PC-9 (cell line): ENCODE measurements around the gene OR6J1. TPM values are rescaled to one million over a fixed set of nuclear protein-coding genes. Genes with fewer than 3 reads are reported as not detected.
A peak's percentile ranks its signal among the peaks of the same experiment; 100 is the strongest.

Experiments used
- BruUV-seq: library from RNA; stranded (reverse); fragments of 400-500 nt; replicated peaks from 2 replicates; lab custom pipeline; 2021; lab: Mats Ljungman, UMichigan
- CTCF ChIA-PET: fragments of 300-600 bp; sonication (Branson Sonifier 250); formaldehyde crosslinking; loops from one replicate; lab custom pipeline; 2022; ENCODE audit warnings: antibody characterized with exemption; lab: Charles Lee
- POLR2A ChIA-PET: fragments of 300-600 bp; sonication (Branson Sonifier 250); formaldehyde crosslinking; loops from one replicate; lab custom pipeline; 2022; ENCODE audit warnings: antibody characterized with exemption; ENCODE audit not compliant: unreplicated experiment; lab: Charles Lee
- DNase-seq, 2 experiments: peaks; one replicate each; pipeline versions ENCODE4 v3.0.0 to v3.0.0-alpha.2; 2015 to 2022; ENCODE audit warnings: mixed read lengths in 1 of 2
- H2AFZ ChIP-seq: fragments of 200-600 bp; sonication (generic); 2 replicates; pipeline ENCODE4 v1.8.1; 2017; ENCODE audit warnings: antibody characterized with exemption
- H3F3A ChIP-seq: fragments of 200-600 bp; sonication (generic); 2 replicates; pipeline ENCODE4 v1.8.1; 2017; ENCODE audit warnings: antibody characterized with exemption, mild to moderate bottlenecking, low read depth; ENCODE audit not compliant: insufficient read depth
- H3K27ac ChIP-seq: fragments of 200-600 bp; sonication (generic); 2 replicates; pipeline ENCODE4 v1.6.1; 2016; ENCODE audit warnings: mixed run types
- H3K27me3 ChIP-seq: fragments of 200-600 bp; sonication (generic); 2 replicates; pipeline ENCODE4 v1.6.1; 2016; ENCODE audit warnings: low read depth, mixed run types; ENCODE audit not compliant: insufficient read depth
- H3K36me3 ChIP-seq: fragments of 200-600 bp; sonication (generic); 2 replicates; pipeline ENCODE4 v1.6.1; 2016; ENCODE audit warnings: low read depth, mixed run types
- H3K4me1 ChIP-seq: fragments of 200-600 bp; sonication (generic); replicated peaks from 2 replicates; pipeline ENCODE4 v1.6.1; 2016; ENCODE audit warnings: mixed run types; ENCODE audit not compliant: insufficient read depth
- H3K4me2 ChIP-seq: fragments of 200-600 bp; sonication (generic); 2 replicates; pipeline ENCODE4 v1.6.1; 2017; ENCODE audit warnings: mixed run types
- H3K4me3 ChIP-seq: fragments of 200-600 bp; sonication (generic); 2 replicates; pipeline ENCODE4 v1.6.1; 2016; ENCODE audit warnings: mixed run types
- H3K79me2 ChIP-seq: fragments of 200-600 bp; sonication (generic); 2 replicates; pipeline ENCODE4 v1.6.1; 2017; ENCODE audit warnings: low read depth, mixed run types
- H3K9me2 ChIP-seq: fragments of 200-600 bp; sonication (generic); 2 replicates; pipeline ENCODE4 v1.8.1; 2017; ENCODE audit warnings: mild to moderate bottlenecking; ENCODE audit not compliant: insufficient read depth
- H3K9me3 ChIP-seq: fragments of 200-600 bp; sonication (generic); 2 replicates; pipeline ENCODE4 v1.8.1; 2016; ENCODE audit warnings: low read depth; ENCODE audit not compliant: insufficient read depth
- H4K20me1 ChIP-seq: fragments of 200-600 bp; sonication (generic); 2 replicates; pipeline ENCODE4 v1.8.1; 2017; ENCODE audit not compliant: insufficient read depth
- CTCF ChIP-seq: fragments of 200-600 bp; sonication (generic); conservative IDR thresholded peaks from 2 replicates; pipeline ENCODE4 v1.6.1; 2017; ENCODE audit warnings: mixed run types, antibody characterized with exemption, mild to moderate bottlenecking, moderate library complexity
- EZH2 ChIP-seq: fragments of 200-600 bp; sonication (generic); IDR thresholded peaks from 2 replicates; pipeline ENCODE4 v1.8.0; 2017; ENCODE audit warnings: antibody characterized with exemption, low read depth
- intact Hi-C: fragments of 100-400 bp; cut with micrococcal nuclease; formaldehyde crosslinking; loops from one replicate; pipeline ENCODE4 v1.10.0; 2022; ENCODE audit not compliant: unreplicated experiment
- total RNA-seq: library from RNA; stranded (reverse); gene quantifications from 2 replicates; pipeline ENCODE4 v1.2.3, GENCODE V29; 2021

Gene OR6J1
- total RNA-seq, 1 experiment from 2014 or later, result 0.11 TPM

GRCh38 chr14:22600027-22600426 lies 44.1 kb downstream of the OR6J1 start:
- Histone ChIP-seq H3K4me1 (peaks cover 65% of the 10 kb centered on the region), H3K9me2 (no peaks in the 10 kb centered on the region), H3K79me2 (peaks cover 47% of the 10 kb centered on the region), H4K20me1 (no peaks in the 10 kb centered on the region), H3K4me3 (peak overlapping the region; percentile 93), H3K27me3 (no peaks in the 10 kb centered on the region), H3K36me3 (peaks cover 42% of the 10 kb centered on the region), H2AFZ (no peak overlapping the region), H3K9me3 (no peaks in the 10 kb centered on the region), H3K27ac (peak overlapping the region; percentile 93), H3K4me2 (peak overlapping the region; percentile 100), H3F3A (peaks cover 43% of the 10 kb centered on the region)
- no peak for TF ChIP-seq CTCF
- TF ChIP-seq EZH2, result no peak
- BruUV-seq, result no TSS peak
- intact Hi-C loops, result no loop called here
- CTCF ChIA-PET, result no interaction called here
- POLR2A ChIA-PET, result no interaction called here
- DNase-seq, result no peak

GRCh38 chr14:22599349-22599748 lies 44.8 kb downstream of the OR6J1 start:
- Histone ChIP-seq H3K9me3 (no peaks in the 10 kb centered on the region), H3K4me2 (peak overlapping the region; percentile 100), H3K79me2 (peaks cover 47% of the 10 kb centered on the region), H3K4me1 (peaks cover 63% of the 10 kb centered on the region), H2AFZ (no peak overlapping the region), H3K4me3 (peak overlapping the region; percentile 93), H4K20me1 (no peaks in the 10 kb centered on the region), H3K9me2 (no peaks in the 10 kb centered on the region), H3K36me3 (peaks cover 35% of the 10 kb centered on the region), H3K27ac (peak overlapping the region; percentile 93), H3F3A (peaks cover 43% of the 10 kb centered on the region), H3K27me3 (no peaks in the 10 kb centered on the region)
- POLR2A ChIA-PET, result interaction anchor here (0.6 to 2.2 kb wide), 5 partner anchors 10 to 1127 kb away, joined by 3 to 13 read pairs (median 6); partner anchors contain the start of gene DAD1
- TF ChIP-seq EZH2 (no peak), CTCF (no peak)
- CTCF ChIA-PET, result interaction anchor here (1.1 kb wide), 1 partner anchor 10 kb away, joined by 4 read pairs; no protein-coding TSS in a partner anchor
- intact Hi-C loops, result loop anchor here (1.0 kb wide), 1 partner anchor 15 kb away; no protein-coding TSS in a partner anchor
- BruUV-seq, result TSS peak; percentile 48
- DNase-seq, result no peak

GRCh38 chr14:22598896-22599244 lies 45.3 kb downstream of the OR6J1 start:
- Histone ChIP-seq H3K9me2 (no peaks in the 10 kb centered on the region), H3K79me2 (peaks cover 43% of the 10 kb centered on the region), H3K9me3 (no peaks in the 10 kb centered on the region), H3K4me2 (peak overlapping the region; percentile 100), H4K20me1 (no peaks in the 10 kb centered on the region), H2AFZ (peak overlapping the region; percentile 88; the same call in 1 of the 2 replicates), H3F3A (peaks cover 43% of the 10 kb centered on the region), H3K4me3 (peak overlapping the region; percentile 93), H3K4me1 (peaks cover 64% of the 10 kb centered on the region), H3K36me3 (peaks cover 30% of the 10 kb centered on the region), H3K27me3 (no peaks in the 10 kb centered on the region), H3K27ac (peak overlapping the region; percentile 93)
- POLR2A ChIA-PET, result interaction anchor here (0.6 to 2.2 kb wide), 7 partner anchors 9 to 1128 kb away, joined by 3 to 23 read pairs (median 6); partner anchors contain the start of genes DAD1 and SLC7A7
- TF ChIP-seq EZH2 (no peak), CTCF (no peak; the same call in 1 of the 2 replicates)
- CTCF ChIA-PET, result interaction anchor here (1.1 kb wide), 1 partner anchor 9 kb away, joined by 4 read pairs; no protein-coding TSS in a partner anchor
- BruUV-seq, result no TSS peak
- intact Hi-C loops, result loop anchor here (1.0 kb wide), 1 partner anchor 15 kb away; no protein-coding TSS in a partner anchor
- DNase-seq, result peak; percentile 39 to 65
